Brain pericyte (primary cell): ENCODE measurements around the gene EMC1.
"Not testable (repeated sequence)": the region's sequence is repeated elsewhere in the genome, so short reads cannot be mapped to it uniquely, and the experiment has no call there.

Experiments used
- DNase-seq: peaks from one replicate; pipeline ENCODE4 v3.0.0-alpha.2; 2012; ENCODE audit warnings: low read depth, low spot score

The EMC1 gene

GRCh38 chr1:19190468-19190867 lies 60.9 kb downstream of the EMC1 start:
- DNase-seq = no peak

GRCh38 chr1:19189270-19189669 lies 62.1 kb downstream of the EMC1 start:
- DNase-seq = no peak

GRCh38 chr1:19187852-19188251 lies 63.5 kb downstream of the EMC1 start:
- DNase-seq = no peak

- DNase-seq = no peak
These were observed 65.3 kb downstream of the EMC1 start for GRCh38 chr1:19186001-19186400.

GRCh38 chr1:19182223-19182622 lies 69.1 kb downstream of the EMC1 start:
- no peak for DNase-seq

GRCh38 chr1:19180265-19180657 lies 71.1 kb downstream of the EMC1 start:
- DNase-seq = not testable (repeated sequence)

GRCh38 chr1:19179597-19180264 lies 71.6 kb downstream of the EMC1 start:
- no peak for DNase-seq

- no peak for DNase-seq
These were observed 72.5 kb downstream of the EMC1 start for GRCh38 chr1:19178734-19179398.

- no peak for DNase-seq
These were observed 73.5 kb downstream of the EMC1 start for GRCh38 chr1:19177811-19178210.

GRCh38 chr1:19169642-19170041 lies 81.7 kb downstream of the EMC1 start:
- DNase-seq = no peak

GRCh38 chr1:19167140-19167539 lies 84.2 kb downstream of the EMC1 start:
- no peak for DNase-seq

- no peak for DNase-seq
These were observed 85.3 kb downstream of the EMC1 start for GRCh38 chr1:19166066-19166465.
